Natural killer cell (primary cell): ENCODE measurements around the gene MMP20. TPM values are rescaled to one million over a fixed set of nuclear protein-coding genes. Genes with fewer than 3 reads are reported as not detected.

Experiments used
- ATAC-seq, 3 donors: fragments of 150-1000 bp in 2 of 3; fragments of 200-7000 bp in 1 of 3; cut with Tn5 transposase; 1 replicate in 1 of 3; 2 replicates in 2 of 3; pipeline ENCODE4 v1.10.0; 2021; ENCODE audit warnings: mild to moderate bottlenecking in 2 of 3, moderate library complexity in 2 of 3
- DNase-seq, 2 donors: peaks; one replicate each; pipeline versions ENCODE4 v3.0.0 to v3.0.0-alpha.2; 2013 to 2021; ENCODE audit warnings: mixed read lengths in 1 of 2
- H3K27ac ChIP-seq: one replicate; pipeline ENCODE4 v1.5.1; 2013; ENCODE audit warnings: mild to moderate bottlenecking, low read length
- H3K27me3 ChIP-seq: one replicate; pipeline ENCODE4 v1.6.1; 2013; ENCODE audit warnings: low read length; ENCODE audit not compliant: control insufficient read depth, insufficient read depth
- H3K36me3 ChIP-seq: one replicate; pipeline ENCODE4 v1.6.1; 2013; ENCODE audit warnings: low read length; ENCODE audit not compliant: control insufficient read depth, insufficient read depth
- H3K4me1 ChIP-seq: one replicate; pipeline ENCODE4 v1.6.1; 2013; ENCODE audit warnings: low read length; ENCODE audit not compliant: control insufficient read depth, insufficient read depth
- H3K4me3 ChIP-seq: one replicate; pipeline ENCODE4 v1.5.1; 2013; ENCODE audit warnings: low read length
- H3K9me3 ChIP-seq: one replicate; pipeline ENCODE4 v1.6.1; 2013; ENCODE audit warnings: low read length; ENCODE audit not compliant: control insufficient read depth, insufficient read depth
- H3K27ac Mint-ChIP-seq, 2 donors: one replicate each; pipeline ENCODE4 v1.8.0; 2022; ENCODE audit warnings: mild to moderate bottlenecking in 2 of 2, mixed read lengths in 2 of 2, moderate library complexity in 1 of 2
- H3K27me3 Mint-ChIP-seq, 2 donors: one replicate each; pipeline ENCODE4 v1.8.0; 2022; ENCODE audit warnings: low read depth in 2 of 2, mixed read lengths in 2 of 2
- H3K36me3 Mint-ChIP-seq: one replicate; pipeline ENCODE4 v1.8.0; 2022; ENCODE audit warnings: mixed read lengths
- H3K4me1 Mint-ChIP-seq, 2 donors: one replicate each; pipeline ENCODE4 v1.8.0; 2022; ENCODE audit warnings: mixed read lengths in 2 of 2
- H3K4me3 Mint-ChIP-seq: one replicate; pipeline ENCODE4 v1.8.0; 2022; ENCODE audit warnings: mild to moderate bottlenecking, moderate library complexity, mixed read lengths
- H3K9me3 Mint-ChIP-seq, 2 donors: one replicate each; pipeline ENCODE4 v1.8.0; 2022; ENCODE audit warnings: mixed read lengths in 2 of 2
- WGBS: methylation state at CpG from one replicate; pipeline ENCODE4 v1.1.7; 2013; ENCODE audit warnings: missing lambda C conversion rate; ENCODE audit not compliant: insufficient coverage; 5-methylcytosine and 5-hydroxymethylcytosine counted together
- intact Hi-C: fragments of 100-400 bp; cut with micrococcal nuclease; formaldehyde crosslinking; loops from one replicate; pipeline ENCODE4 v1.14.2; 2022
- total RNA-seq, 4 donors: library from RNA; stranded (reverse); fragments of 120-200 nt in 1 of 4; gene quantifications; one replicate each; pipeline versions ENCODE4 v1.2.3 to v1.2.4, GENCODE V29; 2013 to 2022
- TF ChIP-seq, protein P1 (sequence below): fragments of 200-600 bp; IDR thresholded peaks from one replicate; pipeline ENCODE4 v1.8.0; 2022; ENCODE audit warnings: antibody characterized with exemption

The MMP20 gene
- total RNA-seq, 3 donors from 2014 or later (not counting 1 experiment from before 2014, with no cell fraction given), result not detected

DNA sequence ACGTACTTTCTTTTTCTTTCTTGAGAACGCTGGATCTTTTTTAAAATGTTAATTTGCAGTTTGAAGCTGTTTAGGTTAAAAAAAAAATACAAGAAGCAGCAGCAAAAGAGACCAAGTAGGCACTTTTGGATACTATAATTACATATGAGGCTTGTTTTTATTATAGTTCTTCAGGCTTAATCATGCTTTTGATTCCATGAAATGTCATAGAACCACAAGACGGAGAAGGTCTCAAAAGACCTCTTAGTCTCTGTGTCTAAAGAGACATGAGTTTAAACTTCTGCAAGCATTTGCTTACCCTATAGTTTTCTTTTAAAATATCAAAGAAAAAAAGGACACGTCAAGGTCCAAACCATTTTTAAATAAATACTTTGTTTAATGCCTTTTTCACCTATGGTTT is 18.8 kb upstream of the MMP20 start:
- no peaks in the 10 kb centered on the region for H3K27me3 ChIP-seq
- Mint-ChIP-seq H3K4me3 (no peak overlapping the region), H3K4me1 (no peaks in the 10 kb centered on the region), H3K9me3 (no peaks in the 10 kb centered on the region), H3K36me3 (no peaks in the 10 kb centered on the region), H3K27ac (no peak overlapping the region), H3K27me3 (peaks cover 12 to 13% of the 10 kb centered on the region in 2 donors)
- no peaks in the 10 kb centered on the region for H3K36me3 ChIP-seq
- DNase-seq (no peak), ATAC-seq (no peak)
- 100% methylated on average over 2 of the region's 4 CpGs for WGBS
- TF ChIP-seq, protein P1, sequence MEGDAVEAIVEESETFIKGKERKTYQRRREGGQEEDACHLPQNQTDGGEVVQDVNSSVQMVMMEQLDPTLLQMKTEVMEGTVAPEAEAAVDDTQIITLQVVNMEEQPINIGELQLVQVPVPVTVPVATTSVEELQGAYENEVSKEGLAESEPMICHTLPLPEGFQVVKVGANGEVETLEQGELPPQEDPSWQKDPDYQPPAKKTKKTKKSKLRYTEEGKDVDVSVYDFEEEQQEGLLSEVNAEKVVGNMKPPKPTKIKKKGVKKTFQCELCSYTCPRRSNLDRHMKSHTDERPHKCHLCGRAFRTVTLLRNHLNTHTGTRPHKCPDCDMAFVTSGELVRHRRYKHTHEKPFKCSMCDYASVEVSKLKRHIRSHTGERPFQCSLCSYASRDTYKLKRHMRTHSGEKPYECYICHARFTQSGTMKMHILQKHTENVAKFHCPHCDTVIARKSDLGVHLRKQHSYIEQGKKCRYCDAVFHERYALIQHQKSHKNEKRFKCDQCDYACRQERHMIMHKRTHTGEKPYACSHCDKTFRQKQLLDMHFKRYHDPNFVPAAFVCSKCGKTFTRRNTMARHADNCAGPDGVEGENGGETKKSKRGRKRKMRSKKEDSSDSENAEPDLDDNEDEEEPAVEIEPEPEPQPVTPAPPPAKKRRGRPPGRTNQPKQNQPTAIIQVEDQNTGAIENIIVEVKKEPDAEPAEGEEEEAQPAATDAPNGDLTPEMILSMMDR, result no peak
- H3K4me1 ChIP-seq, result no peaks in the 10 kb centered on the region
- intact Hi-C loops, result no loop called here
- H3K27ac ChIP-seq, result no peak overlapping the region
- H3K9me3 ChIP-seq, result no peaks in the 10 kb centered on the region
- H3K4me3 ChIP-seq, result no peak overlapping the region

DNA sequence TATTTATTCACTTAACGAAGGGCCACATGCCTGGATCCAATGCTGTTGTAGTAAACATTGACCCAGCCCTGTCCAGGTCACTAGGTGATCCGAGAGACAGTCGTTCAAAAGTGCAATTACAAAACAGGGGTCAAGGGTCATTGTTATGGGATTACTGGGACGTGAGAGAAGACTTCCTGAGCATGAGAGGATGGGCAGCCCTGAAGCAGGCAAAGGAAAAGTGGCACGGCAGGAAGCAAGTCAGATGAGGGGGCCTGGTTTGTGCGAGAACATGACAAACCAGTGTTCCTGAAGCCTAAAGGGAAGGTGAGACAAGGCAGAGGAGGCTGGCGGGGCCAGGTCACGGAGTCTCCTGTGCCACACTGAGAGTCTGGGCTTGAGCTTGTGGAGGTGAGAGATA is 15.8 kb upstream of the MMP20 start:
- no peaks in the 10 kb centered on the region for H3K36me3 Mint-ChIP-seq
- no peaks in the 10 kb centered on the region for H3K9me3 ChIP-seq
- no peak for DNase-seq
- TF ChIP-seq, protein P1, result no peak
- peaks cover 13 to 18% of the 10 kb centered on the region in 2 donors for H3K27me3 Mint-ChIP-seq
- 75% methylated on average over 8 of the region's 8 CpGs for WGBS
- intact Hi-C loops, result no loop called here
- H3K4me1 ChIP-seq, result no peaks in the 10 kb centered on the region
- H3K9me3 Mint-ChIP-seq, result no peaks in the 10 kb centered on the region
- no peak overlapping the region for H3K27ac ChIP-seq
- H3K27ac Mint-ChIP-seq, result no peak overlapping the region
- no peak overlapping the region for H3K4me3 ChIP-seq
- no peak overlapping the region for H3K4me3 Mint-ChIP-seq
- no peaks in the 10 kb centered on the region for H3K36me3 ChIP-seq
- H3K27me3 ChIP-seq, result no peaks in the 10 kb centered on the region
- ATAC-seq, result no peak
- H3K4me1 Mint-ChIP-seq, result no peaks in the 10 kb centered on the region

DNA sequence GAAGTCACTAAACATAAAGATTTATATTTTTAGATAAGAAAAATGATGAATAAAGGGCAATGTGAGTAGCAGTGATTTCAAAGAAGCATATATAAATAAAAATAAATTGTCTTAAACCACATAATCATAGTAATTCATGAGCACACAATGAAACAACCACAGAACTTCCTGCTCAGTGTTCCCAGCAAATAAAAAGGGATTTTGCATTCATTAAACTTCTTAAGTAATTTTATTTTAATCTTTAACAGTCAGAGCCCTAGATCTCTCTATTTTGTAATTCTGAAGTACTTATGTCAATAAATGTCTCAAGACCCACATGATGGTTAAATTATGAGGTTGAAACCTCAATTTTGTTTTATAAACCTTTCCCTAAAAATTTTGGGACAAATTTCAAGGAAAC is 14.5 kb upstream of the MMP20 start:
- DNase-seq, result no peak
- Histone ChIP-seq H3K9me3 (no peaks in the 10 kb centered on the region), H3K36me3 (no peaks in the 10 kb centered on the region), H3K4me1 (no peaks in the 10 kb centered on the region), H3K4me3 (no peak overlapping the region), H3K27me3 (no peaks in the 10 kb centered on the region), H3K27ac (no peak overlapping the region)
- ATAC-seq, result no peak
- Mint-ChIP-seq H3K4me1 (no peaks in the 10 kb centered on the region), H3K36me3 (no peaks in the 10 kb centered on the region), H3K4me3 (no peak overlapping the region), H3K27ac (no peak overlapping the region), H3K9me3 (no peaks in the 10 kb centered on the region), H3K27me3 (peaks cover 13 to 14% of the 10 kb centered on the region in 2 donors)
- TF ChIP-seq, protein P1, result no peak
- intact Hi-C loops, result no loop called here

DNA sequence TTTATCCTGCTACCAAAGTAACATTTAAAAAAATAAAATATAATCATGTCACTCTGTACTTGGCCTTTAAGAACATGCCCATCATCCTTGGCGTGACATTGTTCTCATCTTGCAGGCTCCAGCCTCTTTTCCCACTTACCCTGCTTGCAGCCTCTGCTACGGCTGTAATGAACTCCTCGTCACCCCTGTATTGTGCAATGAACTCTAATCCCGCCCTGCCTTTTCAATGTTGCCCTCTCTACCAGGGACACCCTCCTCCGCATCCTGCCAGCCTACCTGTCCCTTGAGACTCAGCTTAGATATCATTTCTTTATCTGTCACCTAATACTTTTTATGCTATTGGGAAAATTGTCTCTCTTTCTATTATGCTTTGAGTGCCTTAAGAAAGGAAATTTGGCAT is 12.6 kb upstream of the MMP20 start:
- H3K9me3 ChIP-seq, result no peaks in the 10 kb centered on the region
- H3K9me3 Mint-ChIP-seq, result no peaks in the 10 kb centered on the region
- H3K27me3 ChIP-seq, result no peaks in the 10 kb centered on the region
- H3K27ac Mint-ChIP-seq, result no peak overlapping the region
- H3K36me3 Mint-ChIP-seq, result no peaks in the 10 kb centered on the region
- DNase-seq (no peak), ATAC-seq (no peak)
- H3K36me3 ChIP-seq, result no peaks in the 10 kb centered on the region
- no peaks in the 10 kb centered on the region for H3K4me1 Mint-ChIP-seq
- peaks cover 8 to 17% of the 10 kb centered on the region in 2 donors for H3K27me3 Mint-ChIP-seq
- 84% methylated on average over 4 of the region's 5 CpGs for WGBS
- H3K27ac ChIP-seq, result no peak overlapping the region
- H3K4me3 Mint-ChIP-seq, result no peak overlapping the region
- TF ChIP-seq, protein P1, result no peak
- no peak overlapping the region for H3K4me3 ChIP-seq
- no peaks in the 10 kb centered on the region for H3K4me1 ChIP-seq
- intact Hi-C loops, result no loop called here
